NCI-H1417 (cell line): ENCODE results near the gene CAPN15.
"Not testable (repeated sequence)": the region's sequence is repeated elsewhere in the genome, so short reads cannot be mapped to it uniquely, and the experiment has no call there.

Source experiments
- DNase-seq, 3 experiments: peaks; one replicate each; lab custom pipeline; 2025; lab: John Stamatoyannopoulos, UW

Gene CAPN15

GRCh38 chr16:591892-592517, 64.5 kb downstream of the CAPN15 start:
- peak in 1 of 3 experiments; percentile 37 for DNase-seq

DNA sequence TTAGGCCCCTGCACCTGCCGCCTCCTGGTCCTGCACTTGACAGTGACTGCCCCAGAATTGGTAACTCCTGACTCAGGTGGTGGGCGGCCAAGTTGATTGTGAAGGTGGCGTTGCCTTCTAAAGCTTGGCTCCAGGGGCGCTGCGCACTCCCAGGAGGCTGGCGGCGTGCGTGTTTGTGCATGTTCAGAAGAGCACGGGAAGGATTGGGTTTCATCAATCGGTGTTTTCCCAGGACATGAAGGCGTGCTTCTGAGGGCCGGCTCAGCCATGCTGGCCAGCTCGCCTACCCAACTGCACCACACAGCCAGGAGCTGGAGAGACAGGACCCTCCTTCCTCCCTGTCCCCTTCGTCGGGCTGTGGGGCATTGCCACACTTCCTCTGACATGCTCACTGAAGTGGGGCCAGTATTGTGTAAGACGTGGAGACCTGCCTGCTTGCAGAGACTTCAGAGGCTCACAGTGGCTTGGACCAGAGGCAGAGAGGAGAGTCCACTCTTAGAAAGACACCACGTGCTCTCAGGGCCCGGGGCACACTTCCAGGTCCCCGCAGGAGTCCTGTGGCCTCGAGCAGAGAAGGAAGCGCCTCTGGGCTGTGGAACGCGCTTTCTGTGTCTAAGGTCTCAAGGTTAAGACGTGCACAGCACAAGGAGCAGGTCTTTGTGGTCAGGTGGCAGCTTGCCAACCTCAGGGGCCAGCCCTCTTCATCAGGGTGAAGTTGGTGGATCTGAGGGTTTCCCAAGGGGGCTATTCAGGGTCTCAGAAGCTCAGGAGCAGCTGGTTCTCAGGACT, 65.2 kb downstream of the CAPN15 start:
- peak; percentile 72 to 90 (median 88) for DNase-seq

- peak; percentile 63 to 82 (median 80) for DNase-seq
Measured at GRCh38 chr16:593406-593805, 65.9 kb downstream of the CAPN15 start.

DNA sequence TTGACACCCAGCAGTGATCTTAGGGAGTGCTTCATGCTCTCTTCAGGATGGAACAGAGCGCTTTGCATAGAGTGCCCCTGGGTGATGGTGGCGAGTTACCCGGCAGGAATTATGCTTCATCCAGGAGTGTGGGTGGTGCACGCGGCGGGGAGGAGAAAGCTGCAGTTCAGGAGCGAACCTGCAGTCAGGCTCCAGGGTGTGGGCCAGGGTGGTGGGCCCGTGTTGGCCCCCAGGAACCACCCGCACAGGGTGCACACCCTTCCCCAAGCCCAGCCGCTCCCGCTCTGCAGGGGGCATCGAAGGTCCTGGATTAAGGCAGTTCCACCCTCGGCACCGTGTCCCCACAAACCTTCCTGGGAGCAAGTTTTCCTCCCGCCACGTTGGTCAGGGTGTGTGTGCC, 66.3 kb downstream of the CAPN15 start:
- DNase-seq, result no peak

GRCh38 chr16:595094-595528, 67.6 kb downstream of the CAPN15 start:
- peak in 1 of 3 experiments; percentile 9 for DNase-seq

- DNase-seq, result peak in 1 of 3 experiments; percentile 37
Measured at GRCh38 chr16:595942-596735, 68.6 kb downstream of the CAPN15 start.

DNA sequence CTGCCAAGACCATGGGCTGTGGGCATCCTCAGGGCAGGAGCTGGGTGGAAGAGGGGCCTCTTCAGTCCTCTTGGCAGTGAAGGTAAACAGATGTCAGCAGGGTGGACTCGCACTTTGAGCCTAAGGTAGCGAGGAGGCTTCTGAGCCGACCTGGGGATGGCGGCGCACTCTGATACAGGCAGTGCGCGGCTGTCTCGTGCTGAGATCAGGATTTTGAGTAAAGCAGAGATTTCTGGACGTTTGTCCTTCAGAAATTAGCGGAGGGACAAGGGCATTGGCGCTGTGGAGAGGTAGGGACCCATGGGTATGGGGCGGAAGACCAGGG, 69.2 kb downstream of the CAPN15 start:
- no peak for DNase-seq

DNA sequence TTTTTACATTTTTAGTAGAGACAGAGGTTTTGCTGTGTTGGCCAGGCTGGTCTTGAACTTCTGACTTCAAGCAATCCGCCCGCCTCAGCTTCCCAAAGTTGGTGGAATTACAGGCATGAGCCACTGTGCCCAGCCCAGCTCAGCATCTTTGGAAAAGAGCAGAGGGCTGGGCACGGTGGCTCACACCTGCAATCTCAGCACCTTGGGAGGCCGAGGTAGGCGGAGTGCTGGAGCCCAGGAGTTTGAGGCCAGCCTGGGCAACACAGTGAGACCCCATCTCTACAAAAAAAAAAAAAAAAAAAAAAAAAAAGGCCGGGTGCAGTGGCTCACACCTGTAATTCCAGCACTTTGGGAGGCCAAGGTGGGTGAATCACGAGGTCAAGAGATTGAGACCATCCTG, 70.1 kb downstream of the CAPN15 start:
- not testable (repeated sequence) for DNase-seq

DNA sequence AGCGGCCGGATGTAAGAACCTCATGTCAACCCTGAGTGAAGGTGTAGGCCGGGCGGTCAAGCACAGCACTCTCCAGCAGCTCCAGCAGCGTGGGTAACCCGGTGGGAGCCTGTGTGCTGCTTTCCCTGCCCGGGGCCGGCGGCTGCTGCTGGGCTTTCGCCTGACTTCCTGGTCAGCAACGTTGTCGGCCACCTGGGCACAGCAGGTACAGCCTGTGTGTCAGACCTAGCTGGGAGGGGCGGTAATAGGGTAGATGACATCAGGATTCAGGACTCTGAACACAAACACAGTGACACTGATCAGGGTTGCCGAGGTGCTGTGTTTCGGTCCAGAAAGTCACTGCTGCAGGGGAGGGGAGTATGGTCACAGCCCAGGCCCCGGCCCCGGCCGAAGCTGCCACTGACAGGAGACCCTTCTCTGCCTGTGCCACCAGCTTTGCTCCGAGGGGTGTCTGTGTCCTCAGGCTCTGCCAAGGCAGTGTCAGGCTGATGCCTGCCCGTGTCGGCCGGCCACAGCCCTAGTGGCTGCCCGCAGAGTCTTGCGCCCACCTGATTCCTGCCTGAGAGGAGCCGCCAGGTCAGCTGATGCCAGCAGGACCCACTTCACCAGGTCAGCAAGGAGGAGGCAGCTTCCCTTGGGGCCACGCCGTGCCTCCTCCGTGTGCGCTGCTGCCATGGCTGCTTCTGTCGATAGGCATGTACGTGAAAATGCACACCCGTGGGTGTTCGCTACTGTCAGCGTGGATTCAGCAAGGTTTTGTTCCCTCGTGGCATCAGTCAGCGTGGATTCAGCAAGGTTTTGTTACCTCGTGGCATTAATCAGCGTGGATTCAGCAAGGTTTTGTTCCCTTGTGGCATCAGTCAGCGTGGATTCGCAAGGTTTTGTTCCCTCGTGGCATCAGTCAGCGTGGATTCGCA, 71.6 kb downstream of the CAPN15 start:
- no peak for DNase-seq

GRCh38 chr16:600781-601180, 73.3 kb downstream of the CAPN15 start:
- peak in 1 of 3 experiments; percentile 6 for DNase-seq

- DNase-seq, result no peak
Measured at GRCh38 chr16:603933-604332, 76.4 kb downstream of the CAPN15 start.
